HG02571 (cell line): ENCODE data around the gene EVPL.
"Not testable (repeated sequence)": the region's sequence is repeated elsewhere in the genome, so short reads cannot be mapped to it uniquely, and the experiment has no call there.

Experiments
- ATAC-seq: cut with Tn5 transposase; IDR thresholded peaks from one replicate; pipeline ENCODE4 v1.9.1; 2021; ENCODE audit warnings: mild to moderate bottlenecking, moderate library complexity; ENCODE audit not compliant: unreplicated experiment

Gene EVPL

GRCh38 chr17:76000755-76001521 lies 26.2 kb downstream of the EVPL start, which contains the start of gene CDK3:
TSS of gene CDK3 (plus strand) at chr17:76000855. CDS start at chr17:76001426, 571 bp downstream.
- no peak for ATAC-seq

GRCh38 chr17:76000016-76000754 lies 26.9 kb downstream of the EVPL start:
- ATAC-seq, result no peak

GRCh38 chr17:75998327-75998795 lies 28.7 kb downstream of the EVPL start:
- ATAC-seq, result no peak

GRCh38 chr17:75996665-75997590 lies 30.2 kb downstream of the EVPL start:
- ATAC-seq, result no peak

- no peak for ATAC-seq
Observed at GRCh38 chr17:75995385-75995925, 31.7 kb downstream of the EVPL start.

- no peak for ATAC-seq
Observed at GRCh38 chr17:75994802-75995370, 32.2 kb downstream of the EVPL start.

GRCh38 chr17:75991396-75991795 lies 35.7 kb downstream of the EVPL start:
- no peak for ATAC-seq

GRCh38 chr17:75987041-75987440 lies 40.1 kb downstream of the EVPL start:
- no peak for ATAC-seq

- no peak for ATAC-seq
Observed at GRCh38 chr17:75985986-75986385, 41.1 kb downstream of the EVPL start.

- ATAC-seq, result no peak
Observed at GRCh38 chr17:75983501-75984181, 43.5 kb downstream of the EVPL start.

GRCh38 chr17:75981019-75981615 lies 46.0 kb downstream of the EVPL start:
- ATAC-seq, result no peak

GRCh38 chr17:75980188-75981018 lies 46.7 kb downstream of the EVPL start:
- no peak for ATAC-seq

- ATAC-seq, result peak; percentile 1
Observed at GRCh38 chr17:75979705-75980187, 47.4 kb downstream of the EVPL start.

- ATAC-seq, result peak; percentile 84
Observed at GRCh38 chr17:75978938-75979704, 48.0 kb downstream of the EVPL start, which contains the start of the genes ACOX1 and TEN1. TSS of gene ACOX1 (minus strand) at chr17:75979166. CDS start at chr17:75979073, 93 bp downstream. TSS of gene TEN1 (plus strand) at chr17:75979240. CDS start at chr17:75986193, 6,953 bp downstream.

- no peak for ATAC-seq
Observed at GRCh38 chr17:75976175-75976848, 50.8 kb downstream of the EVPL start.

- ATAC-seq, result no peak
Observed at GRCh38 chr17:75975757-75976174, 51.3 kb downstream of the EVPL start.

- ATAC-seq, result not testable (repeated sequence)
Observed at GRCh38 chr17:75975187-75975586, 51.9 kb downstream of the EVPL start.
